ENCODE data around the gene RNF167.

- TF ChIP-seq POLR2AphosphoS5 (IDR thresholded peaks at IDR 0.05) (peak; percentile 65 to 91 (median 89)), CTCF (IDR thresholded peaks at IDR 0.05) (peak in 2 of 5 experiments; percentile 23 to 27), POLR2A (IDR thresholded peaks at IDR 0.05) (peak; percentile 79)
These were observed 27.7 kb downstream of the RNF167 start, which contains the start of gene SPAG7 for GRCh38 chr17:4967539-4968485.
